ENCODE measurements around the gene MAPK4.

DNA sequence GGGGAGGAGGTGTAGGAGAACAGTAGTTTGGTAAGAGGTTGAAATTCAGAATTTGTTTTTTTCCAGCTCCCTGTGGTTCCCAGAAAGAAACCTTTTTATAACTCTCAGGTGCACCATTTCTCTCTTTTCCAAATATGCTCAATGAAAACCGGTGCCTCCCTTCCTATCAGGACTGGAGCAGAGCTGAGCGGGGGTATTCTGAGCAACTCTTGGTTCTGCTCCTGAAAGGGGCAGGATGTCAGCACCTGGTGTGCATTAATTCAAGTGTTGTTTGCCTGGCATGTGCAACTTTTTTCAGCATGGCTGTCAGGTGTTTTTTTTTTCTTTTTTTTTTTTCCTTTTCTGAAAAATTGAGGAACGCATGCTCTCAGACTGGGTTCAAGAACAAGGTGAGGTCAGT, 74.1 kb downstream of the MAPK4 start:
- TF ChIP-seq, protein P1, sequence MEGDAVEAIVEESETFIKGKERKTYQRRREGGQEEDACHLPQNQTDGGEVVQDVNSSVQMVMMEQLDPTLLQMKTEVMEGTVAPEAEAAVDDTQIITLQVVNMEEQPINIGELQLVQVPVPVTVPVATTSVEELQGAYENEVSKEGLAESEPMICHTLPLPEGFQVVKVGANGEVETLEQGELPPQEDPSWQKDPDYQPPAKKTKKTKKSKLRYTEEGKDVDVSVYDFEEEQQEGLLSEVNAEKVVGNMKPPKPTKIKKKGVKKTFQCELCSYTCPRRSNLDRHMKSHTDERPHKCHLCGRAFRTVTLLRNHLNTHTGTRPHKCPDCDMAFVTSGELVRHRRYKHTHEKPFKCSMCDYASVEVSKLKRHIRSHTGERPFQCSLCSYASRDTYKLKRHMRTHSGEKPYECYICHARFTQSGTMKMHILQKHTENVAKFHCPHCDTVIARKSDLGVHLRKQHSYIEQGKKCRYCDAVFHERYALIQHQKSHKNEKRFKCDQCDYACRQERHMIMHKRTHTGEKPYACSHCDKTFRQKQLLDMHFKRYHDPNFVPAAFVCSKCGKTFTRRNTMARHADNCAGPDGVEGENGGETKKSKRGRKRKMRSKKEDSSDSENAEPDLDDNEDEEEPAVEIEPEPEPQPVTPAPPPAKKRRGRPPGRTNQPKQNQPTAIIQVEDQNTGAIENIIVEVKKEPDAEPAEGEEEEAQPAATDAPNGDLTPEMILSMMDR (IDR thresholded peaks at IDR 0.05) = no peak
- no peak for TF ChIP-seq POLR2AphosphoS5 (IDR thresholded peaks at IDR 0.05)

All from prostate gland (tissue), 2 donors.